Activated T-cell treated with anti-CD3 and anti-CD28 coated beads, Interleukin-2, amount 50 U/mL, for 1 hour (primary cell): Measurements from ENCODE around the gene RCVRN.

Experiments used
- DNase-seq: peaks from one replicate; pipeline ENCODE4 v3.0.0-alpha.2; 2020

RCVRN gene

DNA sequence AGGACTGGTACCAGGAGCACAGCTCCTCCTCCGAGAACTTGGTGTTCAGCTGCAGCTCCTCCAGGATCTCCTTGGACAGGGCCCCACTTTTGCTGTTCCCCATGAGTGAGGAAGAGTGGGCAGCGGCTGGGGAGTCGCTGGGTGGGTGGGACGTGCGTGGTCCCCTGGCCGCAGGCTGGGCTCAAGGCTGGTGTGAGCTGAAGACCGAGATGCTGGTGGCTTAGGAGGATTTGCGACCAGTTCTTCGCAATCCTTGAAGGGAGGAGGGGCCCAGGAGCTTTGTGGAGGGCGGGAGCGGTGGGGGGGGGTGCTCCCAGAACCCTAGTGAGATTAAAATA, at the start of gene RCVRN:
RCVRN (minus strand) TSS at position 194 of the 338 bp plus-strand sequence; CDS start at position 103, 91 bp downstream.
- DNase-seq: no peak

GRCh38 chr17:9953492-9953891, 48.4 kb upstream of the RCVRN start:
- DNase-seq: no peak

DNA sequence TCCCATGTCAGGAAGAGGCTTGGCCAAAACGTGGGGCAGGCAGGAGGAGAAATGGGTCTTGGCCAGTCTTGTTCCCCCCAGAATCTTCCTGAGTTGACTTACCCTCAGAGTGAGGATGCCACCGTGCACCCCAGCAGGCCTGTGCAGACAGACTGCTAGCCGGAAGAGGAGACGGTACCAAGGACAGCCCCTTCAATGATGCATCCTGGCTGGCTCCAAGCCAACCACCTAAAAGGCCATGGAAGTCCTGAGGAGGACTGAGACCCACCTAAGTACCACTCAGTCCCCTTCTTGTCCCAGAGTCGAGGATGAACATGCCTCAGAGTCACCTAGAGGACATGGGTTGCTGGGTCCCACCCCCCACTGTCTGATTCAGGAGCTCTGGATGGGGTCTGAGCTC, 46.7 kb upstream of the RCVRN start:
- no peak for DNase-seq

DNA sequence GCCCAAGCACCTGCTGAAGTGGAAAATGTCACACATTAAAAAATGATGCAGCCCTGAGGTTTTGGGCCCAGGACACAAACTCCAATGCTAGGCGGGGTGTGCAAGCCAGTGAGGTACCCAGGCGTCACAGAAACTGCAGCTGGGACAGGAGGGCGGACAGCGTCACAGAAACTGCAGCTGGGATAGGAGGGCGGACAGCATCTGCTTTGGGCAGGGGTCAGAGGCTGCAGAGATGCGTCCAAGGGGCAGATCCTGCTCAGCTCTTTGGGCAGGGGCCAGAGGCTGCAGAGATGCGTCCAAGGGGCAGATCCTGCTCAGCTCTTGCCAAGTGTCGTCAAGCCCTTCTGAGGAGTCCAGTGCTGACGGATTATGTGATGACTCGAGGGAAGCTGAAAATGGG, 43.9 kb upstream of the RCVRN start:
- no peak for DNase-seq

DNA sequence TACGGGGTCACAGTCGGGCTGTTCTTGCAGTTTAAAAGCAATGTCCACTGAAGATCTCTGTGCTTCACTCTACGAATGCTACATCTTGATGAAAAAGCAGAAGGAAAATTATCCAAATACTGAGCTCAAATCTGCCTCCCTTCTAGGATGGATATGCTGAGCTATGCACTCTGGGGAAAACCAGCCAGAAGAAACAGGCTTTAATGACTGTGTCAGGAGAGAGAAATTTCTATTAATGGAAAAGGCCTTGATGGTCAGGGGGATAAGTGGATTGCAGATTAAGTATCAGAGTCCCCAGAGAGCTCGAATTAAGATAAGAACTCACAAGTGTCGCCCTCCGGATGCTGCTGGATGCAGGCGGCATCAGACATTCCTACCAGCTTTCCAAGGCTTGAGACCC, 39.6 kb upstream of the RCVRN start:
- no peak for DNase-seq

GRCh38 chr17:9943343-9943742, 38.3 kb upstream of the RCVRN start:
- DNase-seq: no peak

DNA sequence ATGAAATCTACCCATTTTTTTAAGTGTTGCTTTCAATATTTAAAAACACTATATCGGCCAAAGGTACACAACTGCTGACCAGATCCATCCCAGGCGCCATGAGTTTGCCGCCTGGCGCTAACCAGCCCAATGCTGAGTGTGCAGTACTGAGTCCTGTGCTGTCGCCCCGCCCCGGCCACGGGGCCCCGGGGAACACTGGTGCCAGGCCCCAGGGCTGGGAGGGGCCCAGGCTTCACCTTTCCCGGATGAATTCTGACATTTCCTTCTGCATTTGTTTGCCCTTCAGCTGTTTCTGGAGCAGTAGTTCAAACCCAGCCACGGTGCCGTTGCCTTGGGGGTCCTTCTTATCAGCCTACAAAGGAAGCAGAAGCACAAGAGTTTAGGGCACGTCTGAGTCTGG, 37.8 kb upstream of the RCVRN start:
- DNase-seq: no peak

- no peak for DNase-seq
Observed at GRCh38 chr17:9941305-9941704, 36.2 kb upstream of the RCVRN start.

DNA sequence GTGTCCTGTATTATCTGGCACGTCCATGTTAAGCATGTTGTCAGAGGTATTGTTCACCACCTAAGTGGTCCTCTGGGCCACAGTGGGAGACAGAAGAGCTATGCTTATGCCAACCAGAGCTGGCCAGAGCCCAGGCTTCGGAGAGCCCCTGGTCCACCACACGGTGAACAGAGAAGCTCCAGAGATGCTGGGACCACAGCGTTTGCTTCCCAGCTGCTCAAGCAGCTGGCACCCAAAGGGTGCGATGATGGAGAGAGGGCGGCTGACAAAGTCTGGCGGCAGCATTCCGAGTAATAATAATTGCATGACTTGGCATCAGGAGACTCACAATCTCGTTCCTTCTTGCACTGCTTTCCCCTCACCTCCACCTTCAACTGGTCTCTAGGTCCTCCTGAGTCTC, 35.8 kb upstream of the RCVRN start:
- DNase-seq: no peak

- no peak for DNase-seq
Observed at GRCh38 chr17:9938764-9939163, 33.7 kb upstream of the RCVRN start.

DNA sequence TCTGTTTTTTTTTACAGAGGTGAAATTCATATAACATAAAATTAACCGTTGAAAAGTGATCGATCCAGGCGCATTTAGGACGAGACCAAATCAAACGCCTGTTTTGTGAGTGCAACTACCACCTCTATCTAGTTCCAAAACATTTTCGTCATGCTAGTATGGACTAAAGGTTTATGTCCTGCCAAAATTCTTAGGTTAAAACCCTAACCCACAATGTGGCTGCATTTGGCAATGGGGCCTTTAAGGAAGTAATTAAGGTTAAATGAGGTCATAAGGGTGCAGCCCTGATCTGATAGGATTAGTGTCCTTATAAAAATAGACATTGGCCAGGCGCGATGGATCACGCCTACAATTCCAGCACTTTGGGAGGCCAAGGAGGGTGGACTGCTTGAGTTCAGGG, 32.8 kb upstream of the RCVRN start:
- DNase-seq: no peak

GRCh38 chr17:9937241-9937761, 32.2 kb upstream of the RCVRN start:
- no peak for DNase-seq

DNA sequence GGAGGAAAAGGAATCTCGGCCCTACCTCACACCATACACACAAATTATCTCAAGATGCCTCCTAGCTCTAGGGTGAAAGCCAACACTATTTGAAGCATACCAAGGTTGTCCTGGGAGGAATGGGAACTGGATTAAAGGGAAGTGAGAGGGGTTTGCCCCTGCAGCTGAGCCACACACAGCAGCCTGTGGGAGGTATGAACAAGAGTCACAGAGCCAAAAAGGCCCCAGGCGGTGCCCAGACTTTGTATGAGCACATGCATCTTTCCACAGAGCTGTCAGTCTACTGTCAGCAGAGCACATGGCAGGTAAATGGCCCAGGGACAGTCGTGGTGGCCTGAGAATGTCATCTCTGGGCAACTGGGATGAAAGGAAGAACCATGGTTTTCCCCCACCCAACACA, 31.0 kb upstream of the RCVRN start:
- no peak for DNase-seq

GRCh38 chr17:9935408-9935807, 30.3 kb upstream of the RCVRN start:
- DNase-seq: no peak

DNA sequence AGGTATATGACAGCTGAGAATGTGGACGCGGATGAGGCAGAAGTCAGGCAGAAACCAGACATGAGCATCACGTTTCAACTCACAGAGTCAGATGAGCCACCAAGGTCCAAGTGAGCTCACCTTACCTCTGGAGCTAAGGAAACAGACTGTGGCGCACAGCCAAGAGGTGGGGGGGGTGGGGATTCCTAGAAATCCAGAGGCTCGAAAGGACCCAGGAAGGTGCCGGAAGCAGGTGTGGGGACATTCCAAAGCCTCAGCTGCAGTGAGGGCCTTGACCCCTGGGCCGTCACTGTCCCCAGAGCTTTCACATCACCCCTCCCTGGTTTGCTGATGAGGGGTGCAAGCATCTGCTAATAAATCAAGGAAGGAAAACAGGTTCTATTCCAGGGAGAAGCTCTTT, 29.3 kb upstream of the RCVRN start:
- DNase-seq: no peak

- no peak for DNase-seq
Observed at GRCh38 chr17:9932491-9932890, 27.4 kb upstream of the RCVRN start.

DNA sequence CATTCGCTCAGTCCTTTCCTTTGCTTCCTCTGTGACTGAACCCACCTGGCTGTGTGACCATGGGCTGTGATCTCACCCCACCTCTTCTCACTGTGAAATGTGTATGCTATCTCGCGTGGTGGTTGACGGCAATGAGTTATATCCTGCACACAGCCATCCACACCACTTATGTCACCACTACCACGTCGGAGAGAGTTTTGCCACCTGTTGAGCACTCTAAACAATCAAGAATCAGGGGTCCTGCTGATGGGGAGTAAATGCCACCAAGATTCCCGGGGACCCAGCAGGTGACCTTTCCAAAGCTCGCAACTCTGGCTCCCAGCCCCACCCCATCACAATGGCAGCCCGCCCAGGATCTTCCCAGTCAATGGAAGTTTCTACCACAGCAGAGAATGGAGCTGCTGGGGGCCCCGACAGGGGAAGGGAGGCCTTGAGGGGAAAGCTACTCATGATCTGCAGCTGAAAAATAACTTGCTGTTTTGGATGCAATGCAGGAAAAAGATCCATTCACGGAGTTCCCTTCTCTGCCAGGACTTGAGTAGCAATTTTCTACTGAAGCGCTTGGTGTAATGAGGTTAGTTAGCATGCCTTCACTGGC, 26.2 kb upstream of the RCVRN start:
- DNase-seq: no peak

GRCh38 chr17:9929871-9930270, 24.8 kb upstream of the RCVRN start:
- DNase-seq: no peak

- DNase-seq: no peak
Observed at GRCh38 chr17:9928601-9929333, 23.7 kb upstream of the RCVRN start.

DNA sequence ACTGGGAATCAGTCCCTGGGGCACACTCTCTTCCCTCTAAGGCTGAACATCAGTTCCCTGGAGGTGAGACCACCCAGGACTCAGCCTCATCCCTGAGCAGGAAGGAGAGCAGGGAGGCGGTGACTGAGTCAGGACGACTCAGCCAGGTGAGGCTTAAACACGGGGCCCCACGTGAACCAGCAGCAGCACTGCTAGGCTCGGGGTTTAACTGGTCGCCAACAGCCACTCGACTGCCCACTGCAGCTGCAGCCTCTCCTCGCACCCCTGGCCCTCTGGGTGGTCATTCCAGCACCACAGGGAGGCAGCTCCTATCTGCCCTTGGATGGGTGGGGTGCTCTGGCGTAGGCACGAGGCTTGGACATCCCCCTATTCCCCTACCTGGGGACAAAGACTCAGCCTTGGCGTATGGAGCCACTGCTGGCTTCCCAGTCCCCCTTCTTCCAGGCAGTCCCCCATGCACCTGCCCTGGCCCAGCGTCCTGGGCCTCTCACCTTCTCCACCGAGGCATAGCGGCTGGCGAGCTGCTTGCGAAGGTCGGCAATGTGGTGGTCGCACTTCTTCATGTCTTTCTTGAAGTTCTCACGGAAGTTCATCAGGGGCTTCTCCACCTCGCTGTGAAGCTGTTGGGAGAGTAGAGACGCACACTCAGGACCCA, 21.2 kb upstream of the RCVRN start:
- no peak for DNase-seq

DNA sequence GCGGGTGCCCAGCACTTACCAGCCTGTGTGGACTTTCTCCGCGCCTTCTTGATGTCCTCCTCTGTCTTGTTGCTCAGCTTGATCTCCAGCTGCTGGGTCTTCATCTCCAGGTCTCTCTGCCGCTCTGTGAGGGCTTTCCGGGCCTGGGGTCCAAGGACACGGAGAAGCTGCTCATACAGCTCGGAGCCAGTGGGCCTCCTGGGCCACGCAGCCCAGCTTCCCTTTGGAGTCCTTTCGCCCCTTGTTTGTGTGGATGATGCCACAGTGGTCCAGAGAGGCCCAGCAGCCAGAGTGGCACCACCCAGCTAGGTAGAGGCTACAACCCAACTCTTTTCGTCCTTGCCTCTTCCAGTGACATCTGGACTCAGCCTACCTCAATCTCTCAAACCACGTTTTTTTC, 20.4 kb upstream of the RCVRN start:
- DNase-seq: no peak

DNA sequence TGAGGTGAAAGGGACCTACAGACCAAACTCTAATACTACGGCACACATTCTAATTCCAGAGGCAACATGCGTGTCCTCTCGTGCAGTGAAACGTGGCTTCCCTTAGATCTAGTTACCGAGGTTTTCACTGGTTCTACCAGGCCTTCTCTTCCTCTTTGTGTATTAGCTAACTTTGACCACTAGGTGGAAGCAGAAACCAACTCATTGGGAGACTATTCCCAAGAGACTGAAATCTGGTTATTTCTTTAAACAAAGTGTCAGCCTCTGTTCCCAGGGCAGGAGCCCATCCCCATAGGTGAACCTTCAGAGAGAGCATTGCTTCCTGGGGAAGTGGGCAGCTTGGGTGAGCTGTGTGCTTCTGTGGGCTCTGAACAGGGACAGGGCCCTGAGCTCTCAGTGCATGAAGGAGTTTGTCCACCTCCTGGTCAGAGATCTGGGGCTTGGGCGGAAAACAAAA, 19.7 kb upstream of the RCVRN start:
- DNase-seq: peak; percentile 19

GRCh38 chr17:9922012-9922848, 17.2 kb upstream of the RCVRN start:
- DNase-seq: no peak
